GM12878 (cell line): Measurements from ENCODE around the gene ANO2. TPM values are rescaled to one million over a fixed set of nuclear protein-coding genes. Genes with fewer than 3 reads are reported as not detected.

Experiments
- ATAC-seq: fragments of 200-7000 bp; cut with Tn5 transposase; 3 replicates; pipeline ENCODE4 v1.9.1; 2020; ENCODE audit warnings: mild to moderate bottlenecking, moderate library complexity
- BruUV-seq: library from RNA; stranded (reverse); fragments of 400-500 nt; replicated peaks from 2 replicates; lab custom pipeline; 2021; lab: Mats Ljungman, UMichigan
- CTCF ChIA-PET: fragments of 300-600 bp; sonication (Branson Sonifier 250); formaldehyde crosslinking; extraction: SDS; loops from one replicate; lab custom pipeline; 2021; ENCODE audit warnings: inconsistent platforms; lab: Yijun Ruan, JAX
- POLR2A ChIA-PET: fragments of 350-600 bp; formaldehyde crosslinking; extraction: SDS; loops from one replicate; lab custom pipeline; 2021; ENCODE audit warnings: inconsistent platforms; lab: Charles Lee
- RAD21 ChIA-PET: fragments of 300-600 bp; sonication (Branson Sonifier 250); formaldehyde crosslinking; loops from one replicate; lab custom pipeline; 2023; ENCODE audit warnings: antibody characterized with exemption; ENCODE audit not compliant: unreplicated experiment; lab: Charles Lee
- SMC1A ChIA-PET: fragments of 300-600 bp; sonication (Branson Sonifier 250); formaldehyde crosslinking; loops from one replicate; lab custom pipeline; 2023; ENCODE audit not compliant: unreplicated experiment, uncharacterized antibody; lab: Charles Lee
- DNase-seq: peaks from one replicate; pipeline ENCODE4 v3.0.0-alpha.2; 2011; ENCODE audit warnings: low read depth, low spot score
- FAIRE-seq: peaks from 3 replicates; lab custom pipeline; 2011; peaks lifted over from hg19 to GRCh38; lab: Jason Lieb, UNC
- H2AFZ ChIP-seq: 2 replicates; pipeline ENCODE4 v1.6.0; 2011; ENCODE audit warnings: low read depth, low read length, control low read depth; ENCODE audit not compliant: control insufficient read depth
- H3K27ac ChIP-seq: 2 replicates; pipeline ENCODE4 v1.5.1; 2011; ENCODE audit warnings: control low read depth; ENCODE audit not compliant: control insufficient read depth, insufficient read depth
- H3K27me3 ChIP-seq, 2 experiments: replicated peaks in 1 of 2; 2 replicates each; pipeline versions ENCODE4 v1.6.0 to v1.6.1; 2011; ENCODE audit warnings: low read length in 1 of 2; ENCODE audit not compliant: control insufficient read depth in 2 of 2, insufficient read depth in 2 of 2
- H3K36me3 ChIP-seq, 2 experiments: 2 replicates each; pipeline ENCODE4 v1.5.1; 2011; ENCODE audit warnings: low read length in 1 of 2; ENCODE audit not compliant: control insufficient read depth in 2 of 2, insufficient read depth in 2 of 2
- H3K4me1 ChIP-seq: 2 replicates; pipeline ENCODE4 v1.6.1; 2011; ENCODE audit warnings: mild to moderate bottlenecking, low read length, moderate library complexity, mixed read lengths; ENCODE audit not compliant: control insufficient read depth, insufficient read depth
- H3K4me2 ChIP-seq: 2 replicates; pipeline ENCODE4 v1.6.0; 2011; ENCODE audit warnings: control low read depth; ENCODE audit not compliant: control insufficient read depth, insufficient read depth
- H3K4me3 ChIP-seq: fragments of 200-600 bp; sonication (generic); 2 replicates; pipeline ENCODE4 v1.5.1; 2016
- H3K79me2 ChIP-seq: 2 replicates; pipeline ENCODE4 v1.6.0; 2011; ENCODE audit warnings: low read length; ENCODE audit not compliant: control insufficient read depth, insufficient read depth
- H3K9ac ChIP-seq: 2 replicates; pipeline ENCODE4 v1.8.0; 2011; ENCODE audit warnings: low read length, control low read depth, mixed read lengths; ENCODE audit not compliant: control insufficient read depth, insufficient read depth
- H3K9me3 ChIP-seq: replicated peaks from 3 replicates; pipeline ENCODE4 v1.5.1; 2011; ENCODE audit warnings: mild to moderate bottlenecking, low read length; ENCODE audit not compliant: control insufficient read depth, insufficient read depth
- H4K20me1 ChIP-seq: 2 replicates; pipeline ENCODE4 v1.6.0; 2011; ENCODE audit not compliant: control insufficient read depth, insufficient read depth
- BACH1 ChIP-seq: fragments of 450-650 bp; IDR thresholded peaks from 2 replicates; pipeline ENCODE4 v1.6.1; 2017; ENCODE audit warnings: mild to moderate bottlenecking, borderline replicate concordance
- CBX5 ChIP-seq: sonication (generic); IDR thresholded peaks from 2 replicates; pipeline ENCODE4 v1.6.1; 2016; ENCODE audit warnings: low read depth, moderate library complexity, mild to moderate bottlenecking, inconsistent platforms
- CHD4 ChIP-seq: fragments of 200-600 bp; sonication (generic); IDR thresholded peaks from 2 replicates; pipeline ENCODE4 v1.6.1; 2016; ENCODE audit warnings: mild to moderate bottlenecking
- MEF2A ChIP-seq: IDR thresholded peaks from 2 replicates; pipeline ENCODE4 v1.6.1; 2011; ENCODE audit warnings: low read depth, mild to moderate bottlenecking, low read length, moderate library complexity; ENCODE audit not compliant: insufficient read depth
- POU2F2 ChIP-seq: IDR thresholded peaks from 3 replicates; pipeline ENCODE4 v1.6.1; 2011; ENCODE audit warnings: low read depth, mild to moderate bottlenecking, low read length, borderline replicate concordance
- RCOR1 ChIP-seq: conservative IDR thresholded peaks from 2 replicates; pipeline ENCODE4 v1.6.1; 2012; ENCODE audit warnings: low read depth, low read length, improper control_type of control experiment
- STAT1 ChIP-seq: fragments of 450-650 bp; conservative IDR thresholded peaks from 2 replicates; pipeline ENCODE4 v1.6.1; 2014; ENCODE audit warnings: antibody characterized with exemption, mild to moderate bottlenecking
- USF2 ChIP-seq: IDR thresholded peaks from 2 replicates; pipeline ENCODE4 v1.6.1; 2011; ENCODE audit warnings: low read depth, low read length, improper control_type of control experiment, borderline replicate concordance
- ZNF687 ChIP-seq: fragments of 450-650 bp; IDR thresholded peaks from 2 replicates; pipeline ENCODE4 v1.6.1; 2017; ENCODE audit warnings: mild to moderate bottlenecking, moderate library complexity
- WGBS: methylation state at CpG from one replicate; pipeline ENCODE4 v1.1.6; 2016; ENCODE audit warnings: low lambda C conversion rate; ENCODE audit not compliant: insufficient replicate concordance, insufficient coverage; ENCODE audit errors: missing lambda C conversion rate; 5-methylcytosine and 5-hydroxymethylcytosine counted together
- in situ Hi-C: fragments of 300-500 bp; cut with MboI; formaldehyde crosslinking; loops from 9 replicates; pipeline ENCODE4 v1.14.3; 2018; ENCODE audit warnings: mixed read lengths
- intact Hi-C: fragments of 100-400 bp; cut with micrococcal nuclease; formaldehyde crosslinking; loops from one replicate; pipeline ENCODE4 v1.14.2; 2022; ENCODE audit not compliant: unreplicated experiment
- polyA plus RNA-seq, 11 experiments: library from polyadenylated mRNA; depleted of rRNA in 4 of 11; unstranded in 6 of 11; stranded (reverse) in 5 of 11; fragments of >200 nt; fragmentation: Nextera tagmentation in 4 of 11; fragmentation: Illumina TruSeq in 1 of 11; extraction: Ambion mirVana in 4 of 11; extraction: Trizol in 1 of 11; gene quantifications; 1 replicate in 1 of 11; 2 replicates in 10 of 11; pipeline versions ENCODE4 v1.2.1 to v1.2.3, GENCODE V29; 2011 to 2016; ENCODE audit warnings: inconsistent platforms in 2 of 11, missing spikeins in 2 of 11, low read depth in 1 of 11
- total RNA-seq, 4 experiments: library from RNA; depleted of rRNA in 3 of 4; stranded (reverse); fragments of >200 nt in 3 of 4; fragmentation: Illumina TruSeq in 1 of 4; extraction: Trizol in 1 of 4; gene quantifications; 2 replicates each; pipeline versions ENCODE4 v1.2.1 to v1.2.3, GENCODE V29; 2013 to 2021
- TF ChIP-seq, protein P1 (sequence below): IDR thresholded peaks from 2 replicates; pipeline ENCODE4 v1.6.1; 2012; ENCODE audit warnings: low read depth, low read length, improper control_type of control experiment

The ANO2 gene
- total and polyA plus RNA-seq, 10 of the 15 experiments (the other 5 are each of a cell fraction or from before 2014, with no cell fraction given) = not detected

GRCh38 chr12:5723071-5723470, 222.0 kb downstream of the ANO2 start:
- RAD21 ChIA-PET = no interaction called here
- no peaks in the 10 kb centered on the region for H4K20me1 ChIP-seq
- no TSS peak for BruUV-seq
- H3K4me1 ChIP-seq = no peaks in the 10 kb centered on the region
- no peak overlapping the region for H3K9ac ChIP-seq
- POLR2A ChIA-PET = no interaction called here
- 56% methylated on average over 5 of the region's 5 CpGs for WGBS
- intact Hi-C loops = no loop called here
- in situ Hi-C loops = no loop called here
- SMC1A ChIA-PET = no interaction called here
- H2AFZ ChIP-seq = no peak overlapping the region
- H3K36me3 ChIP-seq = no peaks in the 10 kb centered on the region
- FAIRE-seq (no peak), ATAC-seq (no peak), DNase-seq (no peak)
- peaks cover 0 to 5% of the 10 kb centered on the region in 2 experiments; a peak in 3 of 4 replicates for H3K27me3 ChIP-seq
- no peak overlapping the region for H3K4me2 ChIP-seq
- H3K9me3 ChIP-seq = no peaks in the 10 kb centered on the region
- TF ChIP-seq USF2 (no peak), MEF2A (no peak), ZNF687 (no peak), CBX5 (no peak), RCOR1 (no peak), CHD4 (no peak), BACH1 (no peak), STAT1 (no peak), POU2F2 (no peak)
- TF ChIP-seq, protein P1, sequence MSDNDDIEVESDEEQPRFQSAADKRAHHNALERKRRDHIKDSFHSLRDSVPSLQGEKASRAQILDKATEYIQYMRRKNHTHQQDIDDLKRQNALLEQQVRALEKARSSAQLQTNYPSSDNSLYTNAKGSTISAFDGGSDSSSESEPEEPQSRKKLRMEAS = no peak
- H3K27ac ChIP-seq = no peak overlapping the region
- no peak overlapping the region for H3K4me3 ChIP-seq
- H3K79me2 ChIP-seq = no peaks in the 10 kb centered on the region
- CTCF ChIA-PET = no interaction called here
